WERI-Rb-1 (cell line): ENCODE data around the gene HOXA6.
A peak's percentile ranks its signal among the peaks of the same experiment; 100 is the strongest.

Source experiments
- DNase-seq: peaks from one replicate; pipeline ENCODE4 v3.0.0-alpha.2; 2020
- H3K27ac ChIP-seq: fragments of 250-450 bp; sonication (Bioruptor Pico); 2 replicates; pipeline ENCODE4 v1.5.1; 2020; ENCODE audit warnings: mild to moderate bottlenecking, moderate library complexity
- H3K27me3 ChIP-seq: fragments of 250-450 bp; sonication (Bioruptor Pico); 2 replicates; pipeline ENCODE4 v1.5.1; 2021; ENCODE audit warnings: mild to moderate bottlenecking, low read depth, moderate library complexity; ENCODE audit not compliant: insufficient read depth, severe bottlenecking
- H3K36me3 ChIP-seq: fragments of 250-450 bp; sonication (Bioruptor Pico); 2 replicates; pipeline ENCODE4 v1.5.1; 2020; ENCODE audit warnings: mild to moderate bottlenecking, moderate library complexity
- H3K4me3 ChIP-seq: 2 replicates; pipeline ENCODE4 v1.5.1; 2011; ENCODE audit warnings: low read depth, mild to moderate bottlenecking, control low read depth, low read length
- H3K9me3 ChIP-seq: fragments of 250-450 bp; sonication (Bioruptor Pico); 2 replicates; pipeline ENCODE4 v1.5.1; 2021; ENCODE audit warnings: mild to moderate bottlenecking, moderate library complexity; ENCODE audit not compliant: severe bottlenecking
- CTCF ChIP-seq: IDR thresholded peaks from 2 replicates; pipeline ENCODE4 v1.5.1; 2011; ENCODE audit warnings: low read depth, mild to moderate bottlenecking, control low read depth, inconsistent platforms, low read length

The HOXA6 gene

GRCh38 chr7:27166531-27167505, 19.2 kb upstream of the HOXA6 start:
- Histone ChIP-seq H3K27ac (no peak overlapping the region), H3K4me3 (peak overlapping the region; percentile 26), H3K9me3 (peaks cover 21% of the 10 kb centered on the region), H3K27me3 (peaks cover 67% of the 10 kb centered on the region), H3K36me3 (no peaks in the 10 kb centered on the region)
- DNase-seq: no peak
- TF ChIP-seq CTCF: no peak

GRCh38 chr7:27165996-27166530, 18.5 kb upstream of the HOXA6 start:
- no peak for TF ChIP-seq CTCF
- Histone ChIP-seq H3K27me3 (peaks cover 62% of the 10 kb centered on the region), H3K9me3 (peaks cover 21% of the 10 kb centered on the region)

GRCh38 chr7:27165089-27165995, 17.8 kb upstream of the HOXA6 start, which contains the start of gene HOXA9:
HOXA9 (minus strand) TSS chr7:27165537; CDS start chr7:27165457, 80 bp downstream.
- Histone ChIP-seq H3K36me3 (no peaks in the 10 kb centered on the region), H3K4me3 (peak within 1 kb of the TSS; percentile 26), H3K27ac (no peak within 1 kb of the TSS), H3K9me3 (peaks cover 21% of the 10 kb centered on the region), H3K27me3 (peaks cover 60% of the 10 kb centered on the region)
- DNase-seq: no peak
- TF ChIP-seq CTCF: no peak

More at GRCh38 chr7:27165996-27166530, 18.5 kb upstream of the HOXA6 start:
- Histone ChIP-seq H3K4me3 (peak overlapping the region; percentile 26), H3K27ac (no peak overlapping the region), H3K36me3 (no peaks in the 10 kb centered on the region)
- no peak for DNase-seq

GRCh38 chr7:27164367-27165088, 17.0 kb upstream of the HOXA6 start:
- H3K9me3 ChIP-seq: peaks cover 21% of the 10 kb centered on the region
- H3K4me3 ChIP-seq: no peak overlapping the region
- DNase-seq: no peak
- H3K27ac ChIP-seq: no peak overlapping the region
- TF ChIP-seq CTCF: no peak
- no peaks in the 10 kb centered on the region for H3K36me3 ChIP-seq
- H3K27me3 ChIP-seq: peaks cover 55% of the 10 kb centered on the region

- Histone ChIP-seq H3K9me3 (peaks cover 21% of the 10 kb centered on the region), H3K27ac (no peak overlapping the region), H3K36me3 (no peaks in the 10 kb centered on the region), H3K4me3 (no peak overlapping the region), H3K27me3 (peaks cover 55% of the 10 kb centered on the region)
- no peak for DNase-seq
- no peak for TF ChIP-seq CTCF
Observed at GRCh38 chr7:27164045-27164366, 16.4 kb upstream of the HOXA6 start.
